CD4-positive, alpha-beta memory T cell (primary cell): ENCODE results near the gene STX7. TPM values are rescaled to one million over a fixed set of nuclear protein-coding genes. Genes with fewer than 3 reads are reported as not detected.

ENCODE experiments used
- CTCF ChIA-PET: fragments of 350-600 bp; sonication (Branson Sonifier 250); formaldehyde crosslinking; loops from one replicate; lab custom pipeline; 2021; ENCODE audit warnings: inconsistent platforms; ENCODE audit not compliant: partially characterized antibody; lab: Charles Lee
- POLR2A ChIA-PET: fragments of 350-600 bp; sonication (Branson Sonifier 250); formaldehyde crosslinking; loops from one replicate; lab custom pipeline; 2021; ENCODE audit not compliant: partially characterized antibody; lab: Charles Lee
- DNase-seq, 5 donors: peaks; one replicate each; pipeline versions ENCODE4 v3.0.0 to v3.0.0-alpha.2; 2020 to 2022; ENCODE audit warnings: mixed read lengths in 1 of 5
- H3K27ac ChIP-seq: one replicate; pipeline ENCODE4 v1.7.0; 2013; ENCODE audit warnings: low read depth, low read length
- H3K27me3 ChIP-seq: 2 replicates; pipeline ENCODE4 v1.7.0; 2013; ENCODE audit warnings: mild to moderate bottlenecking, low read length, moderate library complexity; ENCODE audit not compliant: insufficient read depth
- H3K36me3 ChIP-seq: 2 replicates; pipeline ENCODE4 v1.7.0; 2013; ENCODE audit warnings: mild to moderate bottlenecking, low read length, moderate library complexity; ENCODE audit not compliant: insufficient read depth
- H3K4me1 ChIP-seq: 2 replicates; pipeline ENCODE4 v1.7.0; 2013; ENCODE audit warnings: mild to moderate bottlenecking, low read length, moderate library complexity; ENCODE audit not compliant: insufficient read depth
- H3K4me3 ChIP-seq, 2 donors: one replicate each; pipeline ENCODE4 v1.7.0; 2013; ENCODE audit warnings: low read length in 2 of 2, mild to moderate bottlenecking in 1 of 2
- H3K9me3 ChIP-seq, 2 donors: one replicate each; pipeline ENCODE4 v1.7.0; 2013; ENCODE audit warnings: low read length in 2 of 2, control low read depth in 1 of 2; ENCODE audit not compliant: control insufficient read depth in 1 of 2
- H3K27ac Mint-ChIP-seq, 7 donors: one replicate each; pipeline ENCODE4 v1.8.0; 2020 to 2021; ENCODE audit warnings: mixed read lengths in 7 of 7, mild to moderate bottlenecking in 6 of 7, inconsistent platforms in 3 of 7, moderate library complexity in 3 of 7
- H3K27me3 Mint-ChIP-seq, 2 donors: one replicate each; pipeline ENCODE4 v1.8.0; 2020 to 2021; ENCODE audit warnings: mixed read lengths in 2 of 2
- H3K36me3 Mint-ChIP-seq, 2 donors: one replicate each; pipeline ENCODE4 v1.8.0; 2020 to 2021; ENCODE audit warnings: mixed read lengths in 2 of 2, inconsistent platforms in 1 of 2, mild to moderate bottlenecking in 1 of 2
- H3K4me1 Mint-ChIP-seq, 4 donors: one replicate each; pipeline ENCODE4 v1.8.0; 2020 to 2021; ENCODE audit warnings: mixed read lengths in 4 of 4, mild to moderate bottlenecking in 1 of 4
- H3K4me3 Mint-ChIP-seq, 8 donors: one replicate each; pipeline ENCODE4 v1.8.0; 2020 to 2021; ENCODE audit warnings: mixed read lengths in 8 of 8, mild to moderate bottlenecking in 7 of 8, moderate library complexity in 6 of 8, inconsistent platforms in 3 of 8
- H3K9me3 Mint-ChIP-seq, 8 donors: one replicate each; pipeline ENCODE4 v1.8.0; 2020 to 2021; ENCODE audit warnings: mixed read lengths in 8 of 8, mild to moderate bottlenecking in 5 of 8, inconsistent platforms in 3 of 8, moderate library complexity in 1 of 8
- intact Hi-C: fragments of 100-400 bp; cut with micrococcal nuclease; formaldehyde crosslinking; loops from one replicate; pipeline ENCODE4 v1.15.1; 2023
- polyA plus RNA-seq, 2 donors: library from polyadenylated mRNA; unstranded; fragments of 300-500 nt; fragmentation: Illumina TruSeq; gene quantifications; one replicate each; pipeline ENCODE4 v1.2.3, GENCODE V29; 2021
- total RNA-seq, 2 experiments: library from RNA; stranded (reverse); gene quantifications; one replicate each; pipeline ENCODE4 v1.2.3, GENCODE V29; 2021

The STX7 gene
- total and polyA plus RNA-seq, 4 experiments from 2014 or later: 8.2 to 22.7 (median 18.8) TPM

GRCh38 chr6:132418235-132418965 is 94.5 kb downstream of the STX7 start:
- Mint-ChIP-seq H3K27ac (no peak overlapping the region), H3K4me3 (no peak overlapping the region), H3K4me1 (no peaks in the 10 kb centered on the region), H3K36me3 (no peaks in the 10 kb centered on the region), H3K9me3 (peaks cover 0 to 41% (median 23%) of the 10 kb centered on the region in 8 donors), H3K27me3 (peaks cover 4 to 6% of the 10 kb centered on the region in 2 donors)
- no peak overlapping the region for H3K27ac ChIP-seq
- intact Hi-C loops: no loop called here
- H3K9me3 ChIP-seq: peaks cover 0 to 3% of the 10 kb centered on the region in 2 donors
- no peaks in the 10 kb centered on the region for H3K36me3 ChIP-seq
- CTCF ChIA-PET: no interaction called here
- H3K4me1 ChIP-seq: no peaks in the 10 kb centered on the region
- no peak overlapping the region for H3K4me3 ChIP-seq
- no peak for DNase-seq
- POLR2A ChIA-PET: no interaction called here
- H3K27me3 ChIP-seq: no peaks in the 10 kb centered on the region

- no peaks in the 10 kb centered on the region for H3K4me1 Mint-ChIP-seq
These were observed 98.2 kb downstream of the STX7 start for GRCh38 chr6:132414761-132415160.

GRCh38 chr6:132414322-132414721 is 98.6 kb downstream of the STX7 start:
- H3K4me1 ChIP-seq: no peaks in the 10 kb centered on the region
- CTCF ChIA-PET: no interaction called here
- H3K27ac ChIP-seq: no peak overlapping the region
- no peak for DNase-seq
- POLR2A ChIA-PET: no interaction called here
- Mint-ChIP-seq H3K36me3 (no peaks in the 10 kb centered on the region), H3K9me3 (peaks cover 0 to 11% (median 4%) of the 10 kb centered on the region in 8 donors), H3K4me1 (no peaks in the 10 kb centered on the region), H3K27me3 (peaks cover 4 to 8% of the 10 kb centered on the region in 2 donors), H3K27ac (no peak overlapping the region), H3K4me3 (no peak overlapping the region)
- intact Hi-C loops: no loop called here
- no peak overlapping the region for H3K4me3 ChIP-seq
- H3K36me3 ChIP-seq: no peaks in the 10 kb centered on the region
- H3K27me3 ChIP-seq: no peaks in the 10 kb centered on the region
- H3K9me3 ChIP-seq: peaks cover 0 to 3% of the 10 kb centered on the region in 2 donors

More at GRCh38 chr6:132414761-132415160, 98.2 kb downstream of the STX7 start:
- Mint-ChIP-seq H3K36me3 (no peaks in the 10 kb centered on the region), H3K27ac (no peak overlapping the region), H3K27me3 (peaks cover 4 to 8% of the 10 kb centered on the region in 2 donors), H3K4me3 (no peak overlapping the region), H3K9me3 (peaks cover 0 to 11% (median 5%) of the 10 kb centered on the region in 8 donors)
- CTCF ChIA-PET: no interaction called here
- H3K27me3 ChIP-seq: no peaks in the 10 kb centered on the region
- H3K9me3 ChIP-seq: peaks cover 0 to 3% of the 10 kb centered on the region in 2 donors
- intact Hi-C loops: no loop called here
- H3K4me1 ChIP-seq: no peaks in the 10 kb centered on the region
- H3K36me3 ChIP-seq: no peaks in the 10 kb centered on the region
- H3K4me3 ChIP-seq: no peak overlapping the region
- POLR2A ChIA-PET: no interaction called here
- DNase-seq: no peak
- no peak overlapping the region for H3K27ac ChIP-seq

- Histone ChIP-seq H3K4me1 (no peaks in the 10 kb centered on the region), H3K9me3 (peaks cover 0 to 3% of the 10 kb centered on the region in 2 donors), H3K27ac (no peak overlapping the region), H3K36me3 (no peaks in the 10 kb centered on the region), H3K4me3 (no peak overlapping the region), H3K27me3 (no peaks in the 10 kb centered on the region)
- intact Hi-C loops: no loop called here
- peaks cover 4 to 8% of the 10 kb centered on the region in 2 donors for H3K27me3 Mint-ChIP-seq
- H3K9me3 Mint-ChIP-seq: peaks cover 0 to 11% (median 4%) of the 10 kb centered on the region in 8 donors
- no peaks in the 10 kb centered on the region for H3K36me3 Mint-ChIP-seq
- no peak overlapping the region for H3K27ac Mint-ChIP-seq
- H3K4me3 Mint-ChIP-seq: no peak overlapping the region
- POLR2A ChIA-PET: no interaction called here
- CTCF ChIA-PET: no interaction called here
- no peaks in the 10 kb centered on the region for H3K4me1 Mint-ChIP-seq
- DNase-seq: no peak
These were observed 99.5 kb downstream of the STX7 start for GRCh38 chr6:132413499-132413802.

GRCh38 chr6:132412656-132413498 is 100.0 kb downstream of the STX7 start:
- Histone ChIP-seq H3K4me1 (no peaks in the 10 kb centered on the region), H3K27me3 (no peaks in the 10 kb centered on the region), H3K36me3 (no peaks in the 10 kb centered on the region), H3K27ac (no peak overlapping the region), H3K9me3 (peaks cover 0 to under 1% of the 10 kb centered on the region in 2 donors), H3K4me3 (no peak overlapping the region)
- POLR2A ChIA-PET: no interaction called here
- no peaks in the 10 kb centered on the region for H3K36me3 Mint-ChIP-seq
- CTCF ChIA-PET: no interaction called here
- no peak overlapping the region for H3K27ac Mint-ChIP-seq
- no peak overlapping the region for H3K4me3 Mint-ChIP-seq
- H3K27me3 Mint-ChIP-seq: peaks cover 4 to 7% of the 10 kb centered on the region in 2 donors
- no peaks in the 10 kb centered on the region for H3K4me1 Mint-ChIP-seq
- no peak for DNase-seq
- H3K9me3 Mint-ChIP-seq: peaks cover 0 to 10% (median 3%) of the 10 kb centered on the region in 8 donors
- intact Hi-C loops: no loop called here

GRCh38 chr6:132411296-132411695 is 101.6 kb downstream of the STX7 start:
- DNase-seq: no peak
- peaks cover 6% of the 10 kb centered on the region in 2 donors for H3K27me3 Mint-ChIP-seq
- Histone ChIP-seq H3K4me1 (no peaks in the 10 kb centered on the region), H3K9me3 (no peaks in the 10 kb centered on the region), H3K27me3 (no peaks in the 10 kb centered on the region), H3K4me3 (no peak overlapping the region), H3K36me3 (no peaks in the 10 kb centered on the region), H3K27ac (no peak overlapping the region)
- H3K9me3 Mint-ChIP-seq: peaks cover 0 to 3% (median 0%) of the 10 kb centered on the region in 8 donors
- no peaks in the 10 kb centered on the region for H3K4me1 Mint-ChIP-seq
- no peak overlapping the region for H3K4me3 Mint-ChIP-seq
- H3K27ac Mint-ChIP-seq: no peak overlapping the region
- no peaks in the 10 kb centered on the region for H3K36me3 Mint-ChIP-seq
- ChIA-PET CTCF (no interaction called here), POLR2A (no interaction called here)
- intact Hi-C loops: no loop called here

GRCh38 chr6:132410830-132411229 is 102.1 kb downstream of the STX7 start:
- Mint-ChIP-seq H3K36me3 (no peaks in the 10 kb centered on the region), H3K4me1 (no peaks in the 10 kb centered on the region), H3K9me3 (peaks cover 0 to 2% (median 0%) of the 10 kb centered on the region in 8 donors), H3K27ac (no peak overlapping the region), H3K27me3 (peaks cover 5 to 10% of the 10 kb centered on the region in 2 donors), H3K4me3 (no peak overlapping the region)
- CTCF ChIA-PET: no interaction called here
- intact Hi-C loops: no loop called here
- POLR2A ChIA-PET: no interaction called here
- H3K9me3 ChIP-seq: no peaks in the 10 kb centered on the region
- no peak for DNase-seq
- no peaks in the 10 kb centered on the region for H3K4me1 ChIP-seq
- no peaks in the 10 kb centered on the region for H3K36me3 ChIP-seq
- no peak overlapping the region for H3K4me3 ChIP-seq
- no peak overlapping the region for H3K27ac ChIP-seq
- H3K27me3 ChIP-seq: no peaks in the 10 kb centered on the region
